Measurements from ENCODE around the gene CCNK.

DNA sequence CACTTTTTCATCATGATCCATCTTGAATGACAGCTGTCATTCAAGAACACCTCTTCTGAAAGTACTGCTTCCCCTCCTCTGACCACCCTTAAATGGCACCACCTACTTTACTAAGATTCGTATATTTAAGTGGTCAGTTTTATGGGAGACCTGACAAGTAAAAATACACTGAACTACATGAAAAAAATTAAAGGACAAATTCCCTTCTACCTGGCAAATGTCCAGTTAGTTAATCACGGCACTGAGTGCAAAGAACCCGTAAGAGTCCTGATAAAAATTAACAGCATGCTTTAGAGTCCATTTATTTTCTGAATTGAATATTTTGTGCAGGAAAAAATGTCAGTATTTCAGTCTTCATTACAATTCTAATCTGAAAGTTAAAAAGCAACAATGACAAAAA is 49.2 kb upstream of the CCNK start:
- TF ChIP-seq, protein P1, sequence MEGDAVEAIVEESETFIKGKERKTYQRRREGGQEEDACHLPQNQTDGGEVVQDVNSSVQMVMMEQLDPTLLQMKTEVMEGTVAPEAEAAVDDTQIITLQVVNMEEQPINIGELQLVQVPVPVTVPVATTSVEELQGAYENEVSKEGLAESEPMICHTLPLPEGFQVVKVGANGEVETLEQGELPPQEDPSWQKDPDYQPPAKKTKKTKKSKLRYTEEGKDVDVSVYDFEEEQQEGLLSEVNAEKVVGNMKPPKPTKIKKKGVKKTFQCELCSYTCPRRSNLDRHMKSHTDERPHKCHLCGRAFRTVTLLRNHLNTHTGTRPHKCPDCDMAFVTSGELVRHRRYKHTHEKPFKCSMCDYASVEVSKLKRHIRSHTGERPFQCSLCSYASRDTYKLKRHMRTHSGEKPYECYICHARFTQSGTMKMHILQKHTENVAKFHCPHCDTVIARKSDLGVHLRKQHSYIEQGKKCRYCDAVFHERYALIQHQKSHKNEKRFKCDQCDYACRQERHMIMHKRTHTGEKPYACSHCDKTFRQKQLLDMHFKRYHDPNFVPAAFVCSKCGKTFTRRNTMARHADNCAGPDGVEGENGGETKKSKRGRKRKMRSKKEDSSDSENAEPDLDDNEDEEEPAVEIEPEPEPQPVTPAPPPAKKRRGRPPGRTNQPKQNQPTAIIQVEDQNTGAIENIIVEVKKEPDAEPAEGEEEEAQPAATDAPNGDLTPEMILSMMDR (IDR thresholded peaks at IDR 0.05 in 4 of 5, conservative IDR thresholded peaks at IDR 0.05 in 1 of 5), result no peak
- no peak for TF ChIP-seq POLR2A (IDR thresholded peaks at IDR 0.05)
